ENCODE results near the gene RAB39A.
A peak's percentile ranks its signal among the peaks of the same experiment; 100 is the strongest.

The RAB39A gene

GRCh38 chr11:107996006-107996776 lies 67.9 kb downstream of the RAB39A start:
- H3K4me3 Mint-ChIP-seq, result no peak overlapping the region
- no peaks in the 10 kb centered on the region for H3K36me3 Mint-ChIP-seq
- no peaks in the 10 kb centered on the region for H3K4me1 Mint-ChIP-seq (ENCODE audit: low read depth)
- H3K27me3 Mint-ChIP-seq, result peaks cover 6% of the 10 kb centered on the region
- no peaks in the 10 kb centered on the region for H3K9me3 Mint-ChIP-seq (ENCODE audit: low read depth)
- no peak overlapping the region for H3K27ac Mint-ChIP-seq

- Mint-ChIP-seq H3K9me3 (ENCODE audit: low read depth) (no peaks in the 10 kb centered on the region), H3K27me3 (peaks cover 1% of the 10 kb centered on the region), H3K4me1 (ENCODE audit: low read depth) (no peaks in the 10 kb centered on the region), H3K36me3 (no peaks in the 10 kb centered on the region), H3K4me3 (no peak overlapping the region), H3K27ac (no peak overlapping the region)
Measured at GRCh38 chr11:107998761-107999160, 70.5 kb downstream of the RAB39A start.

GRCh38 chr11:107999759-108000455 lies 71.7 kb downstream of the RAB39A start:
- no peak overlapping the region for H3K27ac Mint-ChIP-seq
- H3K36me3 Mint-ChIP-seq, result no peaks in the 10 kb centered on the region
- H3K27me3 Mint-ChIP-seq, result peaks cover 1% of the 10 kb centered on the region
- no peak overlapping the region for H3K4me3 Mint-ChIP-seq
- no peaks in the 10 kb centered on the region for H3K4me1 Mint-ChIP-seq (ENCODE audit: low read depth)
- no peaks in the 10 kb centered on the region for H3K9me3 Mint-ChIP-seq (ENCODE audit: low read depth)

- Mint-ChIP-seq H3K27me3 (no peaks in the 10 kb centered on the region), H3K27ac (no peak overlapping the region), H3K36me3 (no peaks in the 10 kb centered on the region), H3K4me1 (ENCODE audit: low read depth) (no peaks in the 10 kb centered on the region), H3K9me3 (ENCODE audit: low read depth) (no peaks in the 10 kb centered on the region), H3K4me3 (no peak overlapping the region)
Measured at GRCh38 chr11:108002476-108002875, 74.2 kb downstream of the RAB39A start.

GRCh38 chr11:108003623-108004022 lies 75.4 kb downstream of the RAB39A start:
- no peaks in the 10 kb centered on the region for H3K9me3 Mint-ChIP-seq (ENCODE audit: low read depth)

GRCh38 chr11:108007819-108008218 lies 79.6 kb downstream of the RAB39A start:
- H3K4me1 Mint-ChIP-seq (ENCODE audit: low read depth), result peaks cover 18% of the 10 kb centered on the region
- peak overlapping the region; percentile 99 for H3K4me3 Mint-ChIP-seq
- no peaks in the 10 kb centered on the region for H3K9me3 Mint-ChIP-seq (ENCODE audit: low read depth)
- peak overlapping the region; percentile 1 for H3K27ac Mint-ChIP-seq
- H3K27me3 Mint-ChIP-seq, result no peaks in the 10 kb centered on the region
- peaks cover 2% of the 10 kb centered on the region for H3K36me3 Mint-ChIP-seq

More at GRCh38 chr11:108003623-108004022, 75.4 kb downstream of the RAB39A start:
- Mint-ChIP-seq H3K36me3 (no peaks in the 10 kb centered on the region), H3K4me3 (no peak overlapping the region), H3K27ac (no peak overlapping the region), H3K27me3 (no peaks in the 10 kb centered on the region), H3K4me1 (ENCODE audit: low read depth) (peaks cover 2% of the 10 kb centered on the region)

GRCh38 chr11:108008656-108009496 lies 80.6 kb downstream of the RAB39A start, which contains the start of gene CUL5:
CUL5 (plus strand) TSS chr11:108008898; CDS start chr11:108009349, 451 bp downstream.
- H3K4me3 Mint-ChIP-seq, result peak within 1 kb of the TSS; percentile 99
- H3K36me3 Mint-ChIP-seq, result peaks cover 2% of the 10 kb centered on the region
- H3K27me3 Mint-ChIP-seq, result no peaks in the 10 kb centered on the region
- H3K27ac Mint-ChIP-seq, result peak within 1 kb of the TSS; percentile 95
- H3K9me3 Mint-ChIP-seq (ENCODE audit: low read depth), result no peaks in the 10 kb centered on the region
- H3K4me1 Mint-ChIP-seq (ENCODE audit: low read depth), result peaks cover 18% of the 10 kb centered on the region

- Mint-ChIP-seq H3K9me3 (ENCODE audit: low read depth) (no peaks in the 10 kb centered on the region), H3K4me1 (ENCODE audit: low read depth) (peaks cover 20% of the 10 kb centered on the region), H3K27ac (peak overlapping the region; percentile 95), H3K27me3 (no peaks in the 10 kb centered on the region), H3K4me3 (peak overlapping the region; percentile 99), H3K36me3 (peaks cover 2% of the 10 kb centered on the region)
Measured at GRCh38 chr11:108009497-108010370, 81.5 kb downstream of the RAB39A start.

- H3K36me3 Mint-ChIP-seq, result peaks cover 2% of the 10 kb centered on the region
- no peak overlapping the region for H3K4me3 Mint-ChIP-seq
- H3K4me1 Mint-ChIP-seq (ENCODE audit: low read depth), result peaks cover 41% of the 10 kb centered on the region
Measured at GRCh38 chr11:108012139-108012725, 84.0 kb downstream of the RAB39A start.

More at GRCh38 chr11:108012139-108012725, 84.0 kb downstream of the RAB39A start:
- H3K9me3 Mint-ChIP-seq (ENCODE audit: low read depth), result no peaks in the 10 kb centered on the region
- no peaks in the 10 kb centered on the region for H3K27me3 Mint-ChIP-seq
- no peak overlapping the region for H3K27ac Mint-ChIP-seq

All from activated naive CD8-positive, alpha-beta T cell (primary cell).